ENCODE measurements around the gene ZBTB7B.

Gene ZBTB7B

GRCh38 chr1:155023627-155024026, 21.0 kb downstream of the ZBTB7B start:
- no peak overlapping the region for H3K4me3 ChIP-seq (ENCODE audit: control insufficient read depth, low read depth, low read length)
- no peak for TF ChIP-seq CTCF (conservative IDR thresholded peaks at IDR 0.05; ENCODE audit: control insufficient read depth, insufficient read depth, low read depth, low read length)
- DNase-seq (ENCODE audit: low read depth) = no peak

- no peak overlapping the region for H3K4me3 ChIP-seq (ENCODE audit: control insufficient read depth, low read depth, low read length)
- DNase-seq (ENCODE audit: low read depth) = no peak
- TF ChIP-seq CTCF (conservative IDR thresholded peaks at IDR 0.05; ENCODE audit: control insufficient read depth, insufficient read depth, low read depth, low read length) = no peak
Measured at GRCh38 chr1:155024315-155024714, 21.7 kb downstream of the ZBTB7B start.

- TF ChIP-seq CTCF (conservative IDR thresholded peaks at IDR 0.05; ENCODE audit: control insufficient read depth, insufficient read depth, low read depth, low read length) = no peak
- no peak for DNase-seq (ENCODE audit: low read depth)
- H3K4me3 ChIP-seq (ENCODE audit: control insufficient read depth, low read depth, low read length) = no peak overlapping the region
Measured at GRCh38 chr1:155026154-155026553, 23.6 kb downstream of the ZBTB7B start.

GRCh38 chr1:155026588-155026987, 24.0 kb downstream of the ZBTB7B start:
- no peak for TF ChIP-seq CTCF (conservative IDR thresholded peaks at IDR 0.05; ENCODE audit: control insufficient read depth, insufficient read depth, low read depth, low read length)
- no peak overlapping the region for H3K4me3 ChIP-seq (ENCODE audit: control insufficient read depth, low read depth, low read length)
- DNase-seq (ENCODE audit: low read depth) = peak; percentile 35

DNA sequence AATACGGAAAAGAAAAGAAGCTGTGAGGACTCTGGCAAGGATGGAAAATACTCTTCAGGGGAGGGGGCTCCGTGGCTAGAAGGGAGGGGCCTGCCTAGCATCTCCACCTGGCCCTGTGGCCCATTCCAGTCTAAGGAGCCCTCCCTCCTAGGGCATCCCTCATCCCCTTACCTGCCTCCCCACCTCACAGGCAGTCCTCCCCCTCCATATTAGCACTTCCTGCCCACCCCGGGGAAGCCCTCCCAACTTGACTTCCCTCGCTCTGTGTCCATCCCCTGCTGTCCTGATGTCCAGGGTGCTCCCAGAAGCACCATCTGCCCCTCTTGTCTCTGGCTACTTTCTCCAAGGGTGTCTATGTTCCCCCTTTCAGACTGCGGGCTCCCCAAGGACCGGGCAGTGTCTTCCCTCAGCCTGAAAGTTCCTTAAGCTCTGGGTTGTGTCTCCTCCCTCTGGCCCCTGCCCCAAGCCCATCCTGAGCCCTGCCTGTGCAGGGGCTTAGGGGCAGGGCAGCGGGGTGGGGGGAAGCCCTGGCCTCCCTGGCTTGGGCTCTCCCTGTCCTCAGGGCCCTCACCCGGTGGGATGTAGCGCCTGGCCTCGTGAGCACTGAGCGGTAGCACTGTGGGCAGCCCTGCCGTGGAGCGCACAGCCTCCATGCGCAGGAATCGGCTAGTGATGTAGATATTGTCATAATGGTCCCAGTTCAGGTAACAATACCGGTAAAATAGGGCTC, 27.1 kb downstream of the ZBTB7B start:
- H3K4me3 ChIP-seq (ENCODE audit: control insufficient read depth, low read depth, low read length) = no peak overlapping the region
- DNase-seq (ENCODE audit: low read depth) = no peak
- no peak for TF ChIP-seq CTCF (conservative IDR thresholded peaks at IDR 0.05; ENCODE audit: control insufficient read depth, insufficient read depth, low read depth, low read length)

GRCh38 chr1:155030243-155030795, 27.7 kb downstream of the ZBTB7B start:
- DNase-seq (ENCODE audit: low read depth) = no peak
- H3K4me3 ChIP-seq (ENCODE audit: control insufficient read depth, low read depth, low read length) = no peak overlapping the region

More at GRCh38 chr1:155030243-155030795, 27.7 kb downstream of the ZBTB7B start:
- TF ChIP-seq CTCF (conservative IDR thresholded peaks at IDR 0.05; ENCODE audit: control insufficient read depth, insufficient read depth, low read depth, low read length) = no peak

Data from fibroblast of mammary gland (primary cell).